Ishikawa (cell line): ENCODE measurements around the gene PLAAT3.

Experiments used
- CEBPB ChIP-seq: IDR thresholded peaks from 2 replicates; pipeline ENCODE4 v1.6.1; 2012
- EP300 ChIP-seq: IDR thresholded peaks from 2 replicates; pipeline ENCODE4 v1.6.1; 2012; ENCODE audit warnings: borderline replicate concordance
- MAX ChIP-seq: IDR thresholded peaks from 2 replicates; pipeline ENCODE4 v1.6.1; 2012
- NFIC ChIP-seq: IDR thresholded peaks from 2 replicates; pipeline ENCODE4 v1.6.1; 2012
- RAD21 ChIP-seq: IDR thresholded peaks from 2 replicates; pipeline ENCODE4 v1.6.1; 2012; ENCODE audit warnings: low read depth
- REST ChIP-seq: IDR thresholded peaks from 2 replicates; pipeline ENCODE4 v1.6.1; 2012; ENCODE audit warnings: low read depth, mild to moderate bottlenecking
- TAF1 ChIP-seq: IDR thresholded peaks from 2 replicates; pipeline ENCODE4 v1.6.1; 2012; ENCODE audit warnings: low read depth, mild to moderate bottlenecking
- TCF12 ChIP-seq: IDR thresholded peaks from 2 replicates; pipeline ENCODE4 v1.6.1; 2012; ENCODE audit warnings: low read depth
- YY1 ChIP-seq: IDR thresholded peaks from 2 replicates; pipeline ENCODE4 v1.6.1; 2012; ENCODE audit warnings: low read depth

- TF ChIP-seq RAD21 (no peak), MAX (no peak), REST (no peak), YY1 (no peak), CEBPB (no peak), EP300 (no peak), TCF12 (no peak), TAF1 (no peak), NFIC (no peak)
Measured at GRCh38 chr11:63536669-63537292, 77.5 kb downstream of the PLAAT3 start, which contains the start of gene PLAAT4.
